NCI-H524 treated with DMSO at 0.1 percent for 48 hours (cell line): ENCODE data around the gene MRPL2.

ENCODE experiments used
- DNase-seq: peaks from one replicate; lab custom pipeline; 2025; lab: John Stamatoyannopoulos, UW

Gene MRPL2

DNA sequence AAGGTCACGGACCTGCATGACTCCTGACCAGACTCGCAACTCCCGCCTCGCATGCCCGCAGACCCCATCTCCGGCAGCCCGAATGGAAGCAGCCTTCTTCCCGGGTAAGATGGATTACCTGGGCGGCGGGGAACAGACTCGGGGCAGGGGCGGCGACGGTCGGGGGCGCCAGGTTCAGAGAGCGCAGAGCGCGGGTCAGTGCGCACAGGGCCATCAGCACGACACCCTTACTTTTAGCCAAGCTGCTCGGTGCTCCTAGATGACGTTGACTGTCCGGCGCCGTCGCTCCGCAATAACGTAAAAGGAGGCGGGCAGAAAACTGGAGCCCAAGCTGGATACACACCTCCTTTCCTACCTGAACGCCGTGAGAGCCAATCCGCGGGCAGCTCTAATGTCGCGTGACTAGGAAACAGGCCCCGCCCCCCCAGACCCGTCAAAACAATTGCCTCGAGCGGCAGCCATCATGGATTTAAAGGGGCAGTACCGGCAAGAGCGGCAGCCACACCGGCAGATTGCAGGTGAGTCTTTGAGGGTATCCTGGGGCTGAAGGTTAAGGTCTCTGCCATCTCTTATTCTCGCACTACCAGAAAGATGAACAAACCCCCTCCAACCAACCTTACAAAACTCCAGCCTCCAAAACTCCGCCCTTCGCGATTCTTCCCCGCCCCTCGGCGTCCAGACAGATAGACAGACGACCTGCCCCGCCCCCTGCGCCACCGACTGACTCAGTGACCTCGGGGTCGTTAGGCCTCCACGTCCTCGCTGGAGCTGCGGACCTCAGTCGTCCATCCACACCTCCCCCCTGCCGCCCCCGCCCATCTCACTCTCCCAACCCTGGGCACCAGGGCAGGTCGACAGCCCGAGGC, at the start of gene MRPL2, which contains the start of gene KLC4:
Gene MRPL2, minus strand, starts transcription at position 267 of the 866 bp plus-strand sequence. Its CDS starts 53 bp downstream, at position 214.
Gene KLC4, plus strand, starts transcription at position 464 of the 866 bp plus-strand sequence. CDS start 1,705 bp downstream, outside the sequence.
- peak; percentile 86 for DNase-seq

DNA sequence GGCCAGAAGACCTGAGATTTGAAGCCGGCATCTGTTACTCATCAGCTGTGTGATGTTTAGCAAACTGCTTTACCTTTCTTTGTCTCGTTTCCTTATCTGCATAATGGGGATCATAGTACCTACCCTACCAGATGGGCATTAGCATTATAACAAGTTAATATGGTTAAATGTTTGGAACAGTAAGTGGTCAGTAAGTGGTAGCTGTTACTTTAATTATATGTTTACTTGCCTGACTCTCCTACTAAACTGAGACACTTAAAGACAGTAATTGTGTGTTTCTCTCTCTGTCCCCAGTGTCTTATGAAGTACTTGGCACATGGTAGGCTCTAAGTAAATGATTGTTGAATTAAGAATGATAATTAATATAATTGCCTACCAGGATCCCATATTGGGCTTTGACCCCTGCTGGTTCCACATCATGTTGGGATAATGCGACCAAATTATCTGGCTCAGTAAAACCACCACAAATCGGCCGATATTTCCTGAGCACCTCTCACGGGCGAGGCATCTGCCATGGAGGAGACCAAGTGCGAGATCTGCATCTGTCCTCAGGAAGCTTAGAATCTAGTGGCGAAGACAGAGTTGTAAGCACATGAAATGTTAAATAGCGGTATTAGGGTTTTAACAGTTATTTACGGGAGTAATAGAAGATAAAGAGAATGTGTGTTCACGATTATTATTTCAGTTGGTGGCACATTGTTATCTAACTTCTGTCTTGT, 48.3 kb upstream of the MRPL2 start:
- DNase-seq, result peak; percentile 91

DNA sequence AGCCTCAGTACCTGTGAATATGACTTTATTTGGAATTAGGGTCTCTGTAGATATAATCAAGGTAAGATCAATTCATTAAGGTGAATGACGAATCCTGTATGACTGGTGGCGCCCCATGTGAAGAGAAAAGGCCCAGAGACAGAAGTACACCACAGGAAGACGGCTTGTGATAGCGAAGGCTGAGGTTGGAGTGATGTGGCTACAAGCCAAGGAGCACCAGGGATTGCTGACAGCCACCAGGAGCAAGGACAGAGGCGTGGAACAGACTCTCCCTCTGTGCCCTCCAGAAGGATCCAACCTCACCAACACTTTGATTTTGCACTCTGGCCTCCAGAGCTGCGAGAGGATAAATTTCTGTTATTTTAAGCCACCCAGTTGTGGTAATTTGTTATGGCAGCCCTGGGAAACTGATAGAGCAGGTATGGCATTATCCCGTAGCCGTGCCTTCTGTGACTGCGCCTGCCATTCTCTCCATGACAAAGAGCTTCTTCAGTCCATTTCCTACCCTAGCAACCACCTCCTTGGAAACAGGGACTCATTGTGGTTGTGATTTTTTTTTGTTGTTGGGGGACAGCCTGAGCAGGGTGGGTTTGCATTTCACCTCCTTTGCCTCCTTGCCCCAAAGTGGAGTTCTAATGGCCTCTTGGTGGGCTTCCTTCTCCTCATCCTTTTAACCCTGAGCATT, 46.4 kb upstream of the MRPL2 start:
- DNase-seq, result no peak

DNA sequence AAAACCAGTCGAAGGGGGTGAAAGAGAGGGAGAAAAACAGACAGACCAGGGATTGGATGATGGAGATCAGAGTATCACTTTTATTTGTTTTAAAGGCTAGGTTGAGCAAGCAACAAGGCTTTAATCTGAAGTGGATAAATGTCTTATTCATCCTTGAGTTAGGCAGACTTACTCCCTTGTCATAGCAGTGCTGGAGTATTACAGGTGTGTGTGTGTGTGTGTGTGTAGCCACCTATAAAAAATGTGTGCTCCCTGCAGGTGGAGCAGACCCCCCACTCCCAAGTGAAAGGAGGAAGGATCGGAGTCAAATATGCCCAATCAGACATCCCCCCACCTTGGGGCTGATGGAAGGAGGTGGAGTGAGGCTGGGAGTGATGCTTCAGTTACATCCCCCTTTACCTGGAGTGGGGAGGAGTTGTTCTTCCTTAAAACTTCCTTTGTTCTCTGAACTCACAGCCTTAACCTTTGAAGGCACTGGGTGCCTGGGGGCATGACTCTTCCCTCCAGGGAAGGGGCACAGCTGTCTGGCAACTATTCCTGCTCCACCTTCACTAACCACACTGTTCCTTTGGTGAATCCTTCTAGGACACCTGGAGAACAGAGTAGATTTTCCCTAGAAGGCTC, 44.1 kb upstream of the MRPL2 start:
- DNase-seq, result no peak

DNA sequence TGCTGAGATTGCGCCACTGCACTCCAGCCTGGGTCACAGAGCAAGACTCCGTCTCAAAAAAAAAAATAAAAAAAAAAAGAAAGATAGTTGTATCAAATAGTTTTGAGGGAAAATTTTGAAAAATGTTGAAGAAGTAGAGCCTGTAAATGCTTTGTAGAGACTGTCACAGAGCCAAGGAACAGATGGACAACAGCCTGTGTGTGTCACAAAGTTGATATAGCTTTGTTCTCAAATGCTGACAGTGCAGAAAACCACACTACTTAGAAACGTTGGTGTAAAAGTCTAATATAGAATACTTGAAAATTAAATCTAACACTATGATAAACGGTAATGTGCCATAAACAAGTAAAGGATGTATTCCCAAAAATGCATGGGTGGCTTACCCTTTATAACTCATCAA, 42.3 kb upstream of the MRPL2 start:
- no peak for DNase-seq

DNA sequence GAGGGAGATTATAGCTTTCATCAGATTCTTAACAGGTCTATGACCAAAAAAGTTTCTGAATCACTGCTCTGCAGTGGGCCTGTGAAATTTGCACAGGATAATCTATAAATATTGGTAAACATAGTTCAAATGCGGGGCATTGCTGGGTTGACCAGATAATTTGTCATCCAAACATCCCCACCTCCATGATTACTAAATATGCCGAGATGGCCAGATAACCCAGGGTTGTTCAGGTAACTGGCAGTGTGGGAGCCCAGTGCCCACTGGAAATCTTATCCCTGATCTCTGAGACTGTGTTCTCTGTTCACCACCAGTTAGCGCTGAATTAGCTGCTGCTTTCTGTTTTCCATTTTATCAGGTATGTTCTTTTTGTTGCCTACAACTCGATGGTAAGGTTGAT, 38.3 kb upstream of the MRPL2 start:
- DNase-seq, result no peak

DNA sequence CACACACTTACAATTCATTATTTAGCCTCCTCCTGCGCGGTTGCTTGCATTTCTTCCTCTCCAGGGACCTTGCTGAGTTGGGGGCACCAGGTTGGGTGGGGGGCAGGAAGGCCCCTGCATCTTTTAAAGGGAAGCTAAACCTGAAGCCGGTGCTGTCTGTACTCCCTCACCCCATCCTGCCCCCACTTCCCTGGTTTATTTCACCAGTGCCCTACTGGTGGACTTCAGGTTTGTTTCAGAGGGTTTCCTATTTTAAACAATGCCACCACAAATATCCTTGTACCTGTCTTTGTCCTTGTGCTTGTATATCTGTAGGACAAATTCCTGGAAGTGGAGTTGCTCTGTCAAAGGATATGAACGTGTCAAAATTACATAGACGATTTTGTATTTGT, 37.9 kb upstream of the MRPL2 start:
- DNase-seq, result no peak

DNA sequence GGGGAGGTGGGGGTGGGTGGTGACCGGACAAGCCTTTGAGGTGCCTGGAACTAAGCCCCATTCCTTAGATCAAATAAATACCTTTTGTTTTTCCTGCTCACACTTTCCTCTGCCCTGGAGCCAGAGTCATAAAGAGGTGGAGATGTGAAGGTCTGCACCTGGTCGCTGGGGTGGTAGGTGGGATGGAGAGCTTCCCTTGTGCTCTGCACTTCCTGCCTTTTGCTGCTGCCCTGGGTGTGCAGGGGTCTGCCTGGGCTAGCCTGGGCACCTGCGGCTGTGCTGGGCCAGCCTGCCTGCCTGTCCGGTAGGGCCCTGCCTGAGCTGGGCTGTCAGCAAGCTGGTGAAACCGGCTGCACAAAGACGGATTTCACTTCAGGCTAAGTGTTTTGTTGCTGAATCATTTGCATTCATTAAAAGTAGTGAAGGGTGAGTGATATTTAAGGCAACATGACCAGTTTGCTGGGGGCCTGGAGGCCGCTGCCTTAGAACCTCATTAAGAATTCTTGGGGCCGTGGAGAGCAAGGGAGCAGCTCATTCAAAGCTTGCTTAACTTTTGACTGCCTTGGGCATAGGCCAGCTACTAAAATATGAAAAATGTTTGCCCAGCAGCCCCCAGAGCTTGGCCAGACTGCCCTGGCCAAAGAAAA, 37.3 kb upstream of the MRPL2 start:
- DNase-seq, result no peak

DNA sequence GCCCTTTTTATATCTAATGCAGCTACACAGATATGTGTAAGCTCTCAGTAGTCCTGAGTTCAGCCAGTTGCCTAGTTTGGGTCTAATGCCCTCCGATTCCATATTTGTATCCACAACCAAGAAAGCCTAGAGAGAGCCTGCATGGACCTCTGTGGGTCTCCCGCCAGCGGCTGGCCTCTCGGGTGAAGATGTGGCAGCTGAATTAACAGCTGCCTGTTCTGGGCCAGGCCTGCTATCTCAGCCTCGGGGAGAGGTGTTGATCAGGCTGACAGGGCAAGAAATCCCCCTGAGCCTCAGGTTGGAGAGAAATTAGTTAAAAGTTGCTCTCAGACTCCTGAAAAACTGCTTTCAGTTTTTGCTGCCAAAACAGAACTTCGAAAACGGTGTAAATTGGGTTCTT, 36.7 kb upstream of the MRPL2 start:
- DNase-seq, result no peak

DNA sequence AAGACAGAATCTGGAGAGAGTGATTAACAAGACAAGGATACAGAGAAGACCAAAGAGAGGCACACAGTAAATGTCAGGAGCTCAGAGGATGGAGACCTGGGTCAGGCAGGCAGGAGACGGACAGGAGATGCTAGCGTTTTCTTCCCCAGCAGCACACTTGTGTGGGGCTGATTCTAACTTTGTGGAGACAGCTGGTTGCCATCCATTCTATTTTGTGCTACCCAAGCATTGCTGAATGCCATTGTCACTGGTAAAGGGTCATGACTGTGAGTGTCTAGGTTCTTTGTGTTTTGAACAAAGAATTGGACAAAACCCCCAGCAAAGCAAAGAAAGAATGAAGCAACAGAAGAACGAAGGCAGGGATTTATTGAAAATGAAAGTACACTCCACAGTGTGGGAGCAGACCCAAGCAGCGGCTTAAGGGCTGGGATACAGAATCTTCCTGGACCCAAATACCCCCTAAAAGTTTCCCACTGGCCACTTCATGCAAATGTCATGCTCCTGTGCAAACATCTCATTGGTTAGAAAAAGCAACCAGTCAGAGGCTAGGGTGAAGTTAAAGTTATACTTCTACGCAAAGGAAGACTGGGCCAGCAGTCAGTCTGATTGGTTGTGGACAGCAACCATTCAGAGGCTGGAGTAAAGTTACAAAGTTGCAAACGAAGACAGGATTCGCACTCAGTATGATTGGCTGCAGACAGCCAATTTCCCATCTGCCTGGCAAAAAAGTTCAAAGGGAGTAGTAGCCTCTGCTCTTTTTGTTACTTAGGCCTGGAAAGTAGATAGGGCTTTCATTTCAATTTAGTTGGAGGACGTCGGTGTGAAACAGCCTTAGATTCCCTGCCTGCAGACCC, 34.4 kb upstream of the MRPL2 start:
- no peak for DNase-seq

DNA sequence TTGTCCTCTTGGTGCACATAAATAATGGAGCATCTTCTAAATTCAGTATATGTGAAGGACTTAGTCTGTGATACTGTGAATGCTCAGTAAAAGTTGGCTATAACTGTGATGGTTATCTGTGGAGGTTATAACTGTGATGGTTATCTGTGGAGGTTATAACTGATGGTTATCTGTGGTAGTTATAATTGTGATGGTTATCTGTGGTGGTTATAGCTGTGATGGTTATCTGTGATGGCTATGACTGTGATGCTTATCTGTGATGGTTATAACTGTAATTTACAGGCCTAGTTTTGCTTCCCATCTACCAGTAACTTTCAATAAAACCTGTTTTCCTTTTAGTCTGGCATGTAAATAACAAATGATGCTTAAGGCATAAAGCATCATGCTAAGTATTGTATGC, 33.4 kb upstream of the MRPL2 start:
- no peak for DNase-seq

DNA sequence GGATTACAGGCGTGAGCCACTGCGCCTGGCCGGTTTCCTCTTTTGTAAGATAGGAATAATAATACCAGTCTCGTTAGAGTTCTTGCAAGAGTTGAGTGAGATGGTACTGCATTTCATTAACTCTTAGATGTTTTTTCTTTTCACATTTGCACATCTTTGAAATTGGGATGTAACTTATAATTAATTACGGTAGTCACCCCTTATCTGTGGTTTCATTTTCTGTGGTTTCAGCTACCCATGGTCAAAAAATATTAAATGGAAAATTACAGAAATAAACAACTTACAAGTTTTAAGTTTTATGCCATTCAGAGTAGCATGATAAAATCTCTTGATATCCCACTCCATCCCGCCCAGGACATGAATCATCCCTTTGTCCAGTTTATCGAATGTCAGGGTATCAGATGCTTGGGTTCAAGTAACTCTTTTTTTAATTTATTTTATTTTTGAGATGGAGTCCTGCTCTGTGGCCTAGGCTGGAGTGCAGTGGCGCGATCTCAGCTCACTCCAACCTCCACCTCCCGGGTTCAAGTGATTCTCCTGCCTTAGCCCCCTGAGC, 32.3 kb upstream of the MRPL2 start:
- DNase-seq, result no peak

DNA sequence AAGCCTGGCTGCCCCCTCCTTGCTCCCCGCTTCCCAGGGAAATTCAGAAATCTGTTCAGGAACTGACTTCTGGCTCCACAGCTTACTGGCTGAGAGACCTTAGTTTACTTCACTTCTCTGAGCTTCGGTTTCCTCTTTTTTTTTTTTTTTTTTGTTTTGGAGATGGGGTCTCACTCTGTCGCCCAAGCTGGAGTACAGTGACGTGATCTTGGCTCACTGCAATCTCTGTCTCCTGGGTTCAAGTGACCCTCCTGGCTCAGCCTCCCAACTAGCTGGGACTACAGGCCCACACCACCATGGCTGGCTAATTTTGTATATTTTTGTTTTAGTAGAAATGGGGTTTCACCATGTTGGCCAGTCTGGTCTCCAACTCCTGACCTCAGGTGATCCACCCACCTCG, 31.8 kb upstream of the MRPL2 start:
- no peak for DNase-seq

DNA sequence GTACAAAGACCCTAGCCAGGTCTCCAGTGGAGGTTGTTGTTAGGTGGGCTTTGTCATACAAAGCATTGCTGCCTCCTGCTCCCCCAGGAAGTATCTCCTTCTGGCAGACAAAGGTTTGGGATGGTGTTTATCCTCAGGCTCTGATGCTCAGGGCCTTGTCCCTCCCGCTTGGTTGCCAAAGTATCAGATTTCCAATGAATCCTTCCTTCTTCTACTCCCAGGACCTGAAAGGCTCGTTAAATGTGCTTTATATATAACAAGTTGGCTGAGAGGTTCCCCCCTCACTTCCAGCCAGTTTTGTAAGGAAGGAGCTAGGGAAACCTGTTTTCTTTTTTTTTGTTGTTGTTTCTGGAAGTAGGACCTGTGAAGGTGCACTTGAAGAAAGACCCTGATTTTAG, 31.3 kb upstream of the MRPL2 start:
- DNase-seq, result no peak

DNA sequence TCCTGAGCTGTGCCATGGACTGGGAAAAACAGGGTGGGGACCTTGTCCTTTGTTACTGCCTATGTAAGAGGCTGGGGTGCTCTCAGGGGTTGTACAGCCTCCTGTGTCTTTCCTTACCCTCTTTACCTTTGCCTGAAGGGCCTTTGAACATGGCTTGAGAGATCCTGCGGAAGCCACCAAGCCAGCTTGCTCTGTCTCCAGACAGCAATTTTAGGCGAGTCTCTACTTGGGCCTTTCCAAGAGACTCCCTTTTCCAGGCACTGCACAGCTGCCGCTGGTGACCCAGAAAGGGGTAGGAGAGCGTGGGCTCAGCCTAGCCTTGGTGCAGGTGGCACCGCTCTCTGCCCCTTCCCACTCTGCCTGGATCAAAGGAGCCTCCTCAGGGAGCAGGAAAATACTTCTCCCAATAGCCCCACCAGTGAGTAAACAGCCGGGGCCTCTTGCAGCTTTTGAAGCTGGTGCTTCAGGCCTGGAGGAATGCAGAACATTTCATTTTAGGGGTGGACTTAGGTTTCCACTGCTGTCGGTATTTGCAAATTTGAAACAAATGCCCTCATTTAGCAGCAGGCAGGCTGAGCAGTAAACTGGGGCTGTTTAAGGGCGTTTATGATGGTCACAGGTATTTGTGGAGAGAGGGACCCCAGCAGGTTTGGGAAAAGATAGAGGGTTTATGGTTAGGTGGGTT, 30.8 kb upstream of the MRPL2 start:
- DNase-seq, result no peak

DNA sequence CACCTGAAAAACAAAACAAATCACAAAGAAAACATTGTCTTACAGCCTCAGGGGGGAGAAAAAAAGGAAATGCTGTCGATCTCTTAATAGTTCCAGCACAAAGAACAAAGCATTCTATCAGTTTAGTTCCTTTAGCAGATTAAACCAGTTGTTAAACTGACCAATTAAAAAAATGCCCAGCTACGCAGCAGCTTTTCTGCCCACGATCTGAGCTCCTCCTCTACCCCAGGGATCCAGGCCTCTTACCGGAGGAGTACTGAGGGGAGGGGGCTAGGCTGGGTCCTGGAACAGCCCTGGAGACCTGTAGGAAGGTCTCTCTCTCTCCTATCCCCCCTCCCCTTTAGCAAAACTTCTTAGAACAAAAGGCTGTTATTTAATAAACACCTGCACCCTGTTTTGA, 30.2 kb upstream of the MRPL2 start:
- DNase-seq, result no peak

DNA sequence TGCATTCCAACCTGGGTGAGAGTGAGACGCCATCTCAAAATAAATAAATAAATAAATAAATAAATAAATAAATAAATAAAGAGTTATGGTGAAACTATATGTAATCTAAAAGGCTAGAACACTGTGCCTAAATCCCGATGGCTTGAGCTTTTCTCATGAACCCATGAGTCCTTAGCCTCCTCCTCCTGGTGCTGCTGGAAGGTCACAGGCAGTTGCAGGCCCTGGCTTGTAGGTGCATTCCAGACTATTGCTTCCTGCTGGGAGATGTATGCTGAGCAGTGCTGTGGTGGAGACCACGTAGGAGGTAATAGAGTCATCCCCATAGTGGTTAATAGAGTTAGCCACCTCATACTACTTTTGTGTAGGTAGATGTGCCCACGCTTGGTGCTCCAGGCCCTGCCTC, 29.4 kb upstream of the MRPL2 start:
- no peak for DNase-seq

DNA sequence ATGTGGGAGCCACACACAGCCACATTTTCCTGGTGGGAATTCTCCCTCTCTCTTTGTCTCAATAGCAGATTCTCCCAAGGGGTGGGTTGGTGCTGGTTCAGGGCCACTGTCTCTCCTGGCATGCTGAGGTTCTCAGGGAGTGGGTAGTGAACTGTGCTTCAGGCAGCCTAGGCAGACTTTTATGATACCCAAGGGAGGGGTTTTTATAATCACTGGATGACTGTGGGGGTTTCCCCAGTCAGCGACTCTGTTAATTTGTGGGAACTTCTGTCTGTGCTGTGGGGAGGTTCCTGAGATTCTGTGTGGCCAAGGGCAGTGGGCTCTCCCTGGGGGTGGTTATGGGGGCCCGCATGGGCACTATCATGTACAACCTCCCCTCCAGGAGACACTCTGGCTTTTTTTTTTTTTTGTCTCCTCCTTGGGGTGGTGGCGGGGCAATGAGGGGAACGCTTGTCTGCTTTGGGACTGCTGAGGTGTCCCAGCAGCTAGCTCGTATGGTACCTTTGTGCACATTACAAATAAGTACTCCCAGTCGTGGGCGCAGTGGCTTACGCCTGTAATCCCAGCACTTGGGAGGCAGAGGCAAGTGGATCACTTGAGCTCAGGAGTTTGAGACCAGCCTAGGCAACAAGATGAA, 26.9 kb upstream of the MRPL2 start:
- no peak for DNase-seq
